Panc1 (cell line): ENCODE measurements around the gene IMPG2. TPM values are rescaled to one million over a fixed set of nuclear protein-coding genes. Genes with fewer than 3 reads are reported as not detected.

Experiments used
- ATAC-seq: fragments of 200-7000 bp; cut with Tn5 transposase; 2 replicates; pipeline ENCODE4 v1.9.1; 2020; ENCODE audit warnings: mild to moderate bottlenecking, moderate library complexity
- BruUV-seq: library from RNA; stranded (reverse); fragments of 400-500 nt; replicated peaks from 2 replicates; lab custom pipeline; 2021; lab: Mats Ljungman, UMichigan
- CTCF ChIA-PET: fragments of 300-600 bp; sonication (Branson Sonifier 250); formaldehyde crosslinking; loops from one replicate; lab custom pipeline; 2022; ENCODE audit warnings: antibody characterized with exemption; lab: Charles Lee
- POLR2A ChIA-PET: fragments of 300-600 bp; sonication (Branson Sonifier 250); formaldehyde crosslinking; loops from one replicate; lab custom pipeline; 2022; ENCODE audit warnings: antibody characterized with exemption; lab: Charles Lee
- DNase-seq: peaks from one replicate; pipeline ENCODE4 v3.0.0-alpha.2; 2010; ENCODE audit warnings: low read depth, low spot score
- H3K27ac ChIP-seq: 2 replicates; pipeline ENCODE4 v1.5.1; 2011; ENCODE audit warnings: mild to moderate bottlenecking, low read length, inconsistent platforms
- H3K27me3 ChIP-seq: fragments of 200-500 bp; sonication (Bioruptor generic); 2 replicates; pipeline ENCODE4 v1.6.0; 2014; ENCODE audit warnings: low read length, inconsistent platforms; ENCODE audit not compliant: control insufficient read depth, insufficient read depth
- H3K36me3 ChIP-seq: fragments of 200-500 bp; sonication (Bioruptor generic); 2 replicates; pipeline ENCODE4 v1.5.1; 2014; ENCODE audit warnings: inconsistent platforms, mild to moderate bottlenecking, low read length, moderate library complexity; ENCODE audit not compliant: control insufficient read depth, insufficient read depth
- H3K4me1 ChIP-seq: 2 replicates; pipeline ENCODE4 v1.5.1; 2011; ENCODE audit warnings: inconsistent platforms, mild to moderate bottlenecking, low read length, moderate library complexity; ENCODE audit not compliant: control insufficient read depth, insufficient read depth
- H3K4me3 ChIP-seq, 2 experiments: 2 replicates each; pipeline ENCODE4 v1.5.1; 2011 to 2012; ENCODE audit warnings: low read depth in 2 of 2, low read length in 2 of 2, mild to moderate bottlenecking in 2 of 2, inconsistent platforms in 1 of 2, moderate library complexity in 1 of 2
- H3K9me3 ChIP-seq: fragments of 200-500 bp; sonication (Bioruptor generic); 2 replicates; pipeline ENCODE4 v1.5.1; 2014; ENCODE audit warnings: low read depth, mild to moderate bottlenecking, inconsistent platforms, low read length, moderate library complexity; ENCODE audit not compliant: control insufficient read depth, insufficient read depth
- POLR2AphosphoS5 ChIP-seq: IDR thresholded peaks from 2 replicates; pipeline ENCODE4 v1.6.1; 2012; ENCODE audit warnings: mild to moderate bottlenecking, low read depth, low read length, moderate library complexity
- SIN3A ChIP-seq: IDR thresholded peaks from 2 replicates; pipeline ENCODE4 v1.6.1; 2012; ENCODE audit warnings: low read depth, mild to moderate bottlenecking, low read length, moderate library complexity, borderline replicate concordance; ENCODE audit not compliant: insufficient read depth
- TCF7L2 ChIP-seq: IDR thresholded peaks from 2 replicates; pipeline ENCODE4 v1.6.1; 2011; ENCODE audit warnings: mild to moderate bottlenecking, low read depth, low read length, inconsistent platforms
- in situ Hi-C: cut with HindIII; loops from 2 replicates; pipeline ENCODE4 v1.10.0; 2016; ENCODE audit warnings: low sequenced_read_pairs, low pct_unique_long_range_greater_than_20kb
- intact Hi-C: fragments of 100-400 bp; cut with micrococcal nuclease; formaldehyde crosslinking; loops from one replicate; pipeline ENCODE4 v1.10.0; 2022; ENCODE audit not compliant: unreplicated experiment
- total RNA-seq: library from RNA; stranded (reverse); gene quantifications from one replicate; pipeline ENCODE4 v1.2.1, GENCODE V29; 2021; ENCODE audit not compliant: unreplicated experiment
- TF ChIP-seq, protein P1 (sequence below): fragments of 450-650 bp; IDR thresholded peaks from 2 replicates; pipeline ENCODE4 v1.5.1; 2017; ENCODE audit warnings: mild to moderate bottlenecking
- TF ChIP-seq, protein P2 (sequence below), 2 experiments: IDR thresholded peaks; 2 replicates each; pipeline ENCODE4 v1.6.1; 2011 to 2012; ENCODE audit warnings: low read depth in 2 of 2, control low read depth in 1 of 2, low read length in 1 of 2, mild to moderate bottlenecking in 1 of 2, moderate library complexity in 1 of 2; ENCODE audit not compliant: insufficient read depth in 1 of 2

Gene IMPG2
- total RNA-seq, 1 experiment from 2014 or later: 0.10 TPM

DNA sequence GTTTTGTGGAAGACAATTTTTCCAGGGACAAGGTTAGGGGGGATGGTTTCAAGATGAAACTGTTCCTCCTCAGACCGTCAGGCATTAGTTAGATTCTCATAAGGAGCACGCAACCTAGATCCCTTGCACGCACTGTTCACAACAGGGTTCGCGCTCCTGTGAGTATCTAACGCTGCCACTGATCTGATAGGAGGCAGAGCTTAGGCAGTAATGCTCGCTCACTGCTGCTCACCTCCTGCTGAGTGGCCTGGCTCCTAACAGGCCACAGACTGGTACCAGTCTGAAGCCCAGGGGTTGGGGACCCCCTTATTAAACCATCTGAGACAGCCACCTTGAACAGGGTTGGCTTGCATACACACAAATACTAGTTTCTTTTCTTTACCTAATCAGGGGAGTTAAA, 13.5 kb upstream of the IMPG2 start:
- BruUV-seq: no TSS peak
- TF ChIP-seq POLR2AphosphoS5 (no peak), TCF7L2 (no peak), SIN3A (no peak)
- H3K36me3 ChIP-seq: no peaks in the 10 kb centered on the region
- POLR2A ChIA-PET: no interaction called here
- H3K27ac ChIP-seq: no peak overlapping the region
- DNase-seq (no peak), ATAC-seq (no peak)
- intact Hi-C loops (no loop called here), in situ Hi-C loops (no loop called here)
- no peaks in the 10 kb centered on the region for H3K27me3 ChIP-seq
- no peaks in the 10 kb centered on the region for H3K4me1 ChIP-seq
- no peaks in the 10 kb centered on the region for H3K9me3 ChIP-seq
- no peak overlapping the region for H3K4me3 ChIP-seq
- CTCF ChIA-PET: no interaction called here

DNA sequence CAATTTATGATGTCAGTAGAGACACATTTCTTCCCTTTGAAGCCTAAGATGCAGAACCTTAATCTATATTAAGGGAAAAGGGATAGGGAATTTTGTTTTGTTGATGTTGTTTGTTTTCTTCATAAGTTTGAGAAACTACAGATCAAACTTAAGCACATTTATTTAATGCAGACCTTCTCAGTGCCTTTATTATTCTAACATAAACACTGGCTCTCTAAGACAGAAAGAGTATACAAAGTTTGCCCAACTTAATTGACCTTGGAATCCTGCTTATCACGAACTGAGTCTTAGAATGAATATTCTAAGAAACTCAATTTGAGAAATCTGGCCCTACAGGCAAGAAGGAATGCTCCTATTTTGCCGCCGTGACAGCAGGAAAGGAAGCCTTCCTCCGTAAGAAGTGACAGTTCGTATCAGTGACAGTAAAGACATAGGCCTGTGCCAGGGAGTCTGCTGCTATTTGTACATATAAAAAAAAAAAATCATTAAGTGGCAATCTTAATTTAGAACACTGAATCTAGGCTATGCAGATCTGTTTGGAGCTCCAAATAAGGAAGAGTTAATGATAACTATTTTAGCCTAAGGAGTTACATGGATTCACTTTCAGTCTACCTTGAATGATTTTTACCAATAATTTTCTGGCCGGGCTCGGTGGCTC, 8.8 kb upstream of the IMPG2 start:
- ATAC-seq (no peak), DNase-seq (no peak)
- H3K27me3 ChIP-seq: no peaks in the 10 kb centered on the region
- in situ Hi-C loops: no loop called here
- ChIA-PET CTCF (interaction anchor here (0.6 kb wide), 1 partner anchor 18 kb away, joined by 3 read pairs; no protein-coding TSS in a partner anchor), POLR2A (no interaction called here)
- no peak overlapping the region for H3K4me3 ChIP-seq
- no peaks in the 10 kb centered on the region for H3K36me3 ChIP-seq
- TF ChIP-seq, protein P1, sequence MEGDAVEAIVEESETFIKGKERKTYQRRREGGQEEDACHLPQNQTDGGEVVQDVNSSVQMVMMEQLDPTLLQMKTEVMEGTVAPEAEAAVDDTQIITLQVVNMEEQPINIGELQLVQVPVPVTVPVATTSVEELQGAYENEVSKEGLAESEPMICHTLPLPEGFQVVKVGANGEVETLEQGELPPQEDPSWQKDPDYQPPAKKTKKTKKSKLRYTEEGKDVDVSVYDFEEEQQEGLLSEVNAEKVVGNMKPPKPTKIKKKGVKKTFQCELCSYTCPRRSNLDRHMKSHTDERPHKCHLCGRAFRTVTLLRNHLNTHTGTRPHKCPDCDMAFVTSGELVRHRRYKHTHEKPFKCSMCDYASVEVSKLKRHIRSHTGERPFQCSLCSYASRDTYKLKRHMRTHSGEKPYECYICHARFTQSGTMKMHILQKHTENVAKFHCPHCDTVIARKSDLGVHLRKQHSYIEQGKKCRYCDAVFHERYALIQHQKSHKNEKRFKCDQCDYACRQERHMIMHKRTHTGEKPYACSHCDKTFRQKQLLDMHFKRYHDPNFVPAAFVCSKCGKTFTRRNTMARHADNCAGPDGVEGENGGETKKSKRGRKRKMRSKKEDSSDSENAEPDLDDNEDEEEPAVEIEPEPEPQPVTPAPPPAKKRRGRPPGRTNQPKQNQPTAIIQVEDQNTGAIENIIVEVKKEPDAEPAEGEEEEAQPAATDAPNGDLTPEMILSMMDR: no peak
- TF ChIP-seq, protein P2, sequence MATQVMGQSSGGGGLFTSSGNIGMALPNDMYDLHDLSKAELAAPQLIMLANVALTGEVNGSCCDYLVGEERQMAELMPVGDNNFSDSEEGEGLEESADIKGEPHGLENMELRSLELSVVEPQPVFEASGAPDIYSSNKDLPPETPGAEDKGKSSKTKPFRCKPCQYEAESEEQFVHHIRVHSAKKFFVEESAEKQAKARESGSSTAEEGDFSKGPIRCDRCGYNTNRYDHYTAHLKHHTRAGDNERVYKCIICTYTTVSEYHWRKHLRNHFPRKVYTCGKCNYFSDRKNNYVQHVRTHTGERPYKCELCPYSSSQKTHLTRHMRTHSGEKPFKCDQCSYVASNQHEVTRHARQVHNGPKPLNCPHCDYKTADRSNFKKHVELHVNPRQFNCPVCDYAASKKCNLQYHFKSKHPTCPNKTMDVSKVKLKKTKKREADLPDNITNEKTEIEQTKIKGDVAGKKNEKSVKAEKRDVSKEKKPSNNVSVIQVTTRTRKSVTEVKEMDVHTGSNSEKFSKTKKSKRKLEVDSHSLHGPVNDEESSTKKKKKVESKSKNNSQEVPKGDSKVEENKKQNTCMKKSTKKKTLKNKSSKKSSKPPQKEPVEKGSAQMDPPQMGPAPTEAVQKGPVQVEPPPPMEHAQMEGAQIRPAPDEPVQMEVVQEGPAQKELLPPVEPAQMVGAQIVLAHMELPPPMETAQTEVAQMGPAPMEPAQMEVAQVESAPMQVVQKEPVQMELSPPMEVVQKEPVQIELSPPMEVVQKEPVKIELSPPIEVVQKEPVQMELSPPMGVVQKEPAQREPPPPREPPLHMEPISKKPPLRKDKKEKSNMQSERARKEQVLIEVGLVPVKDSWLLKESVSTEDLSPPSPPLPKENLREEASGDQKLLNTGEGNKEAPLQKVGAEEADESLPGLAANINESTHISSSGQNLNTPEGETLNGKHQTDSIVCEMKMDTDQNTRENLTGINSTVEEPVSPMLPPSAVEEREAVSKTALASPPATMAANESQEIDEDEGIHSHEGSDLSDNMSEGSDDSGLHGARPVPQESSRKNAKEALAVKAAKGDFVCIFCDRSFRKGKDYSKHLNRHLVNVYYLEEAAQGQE (IDR thresholded peaks at IDR 0.05; ENCODE audit: insufficient read depth in 1 of 2, low read depth in 2 of 2, low read length in 1 of 2): no peak
- TF ChIP-seq TCF7L2 (no peak), POLR2AphosphoS5 (no peak), SIN3A (no peak)
- H3K4me1 ChIP-seq: no peaks in the 10 kb centered on the region
- no TSS peak for BruUV-seq
- intact Hi-C loops: no loop called here
- no peak overlapping the region for H3K27ac ChIP-seq
- no peaks in the 10 kb centered on the region for H3K9me3 ChIP-seq

DNA sequence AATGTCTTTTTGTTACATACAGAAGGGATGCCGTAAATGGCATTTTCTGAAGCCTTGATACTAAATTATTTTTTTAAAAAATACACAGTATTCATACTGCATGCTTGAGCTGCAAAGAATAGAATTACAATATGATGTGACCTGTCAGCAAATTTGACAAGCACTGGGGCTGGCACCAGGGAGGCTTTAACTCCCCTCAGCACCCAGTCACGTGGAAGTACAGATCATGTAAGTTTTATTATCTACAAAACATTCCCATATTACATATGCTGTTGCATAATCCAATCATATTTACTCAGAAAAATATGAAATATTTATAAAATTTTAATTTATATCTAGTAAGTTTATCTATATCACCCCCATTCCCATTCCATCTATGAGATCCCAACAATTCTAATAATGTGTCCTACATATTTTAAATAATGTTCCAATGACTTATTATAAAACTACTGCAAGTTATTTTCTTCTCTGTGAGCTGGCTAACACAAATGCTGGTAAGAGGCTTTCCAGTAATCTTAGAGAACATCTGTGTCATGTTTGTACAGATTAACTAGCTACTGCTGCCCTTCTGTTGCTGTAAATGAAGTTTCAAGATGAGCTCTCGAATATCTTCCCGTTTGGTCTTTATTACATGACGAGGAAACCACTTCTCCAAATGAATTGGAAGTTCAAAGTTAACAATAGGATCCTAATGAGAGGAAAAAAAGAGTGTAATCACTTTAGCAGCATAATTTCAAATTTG, 5.2 kb upstream of the IMPG2 start:
- BruUV-seq: no TSS peak
- Histone ChIP-seq H3K27me3 (no peaks in the 10 kb centered on the region), H3K36me3 (no peaks in the 10 kb centered on the region), H3K27ac (no peak overlapping the region), H3K4me3 (no peak overlapping the region), H3K4me1 (no peaks in the 10 kb centered on the region), H3K9me3 (no peaks in the 10 kb centered on the region)
- no peak for DNase-seq
- in situ Hi-C loops (no loop called here), intact Hi-C loops (no loop called here)
- ATAC-seq: no peak
- CTCF ChIA-PET: no interaction called here
- no peak for TF ChIP-seq TCF7L2
- TF ChIP-seq, protein P2 (IDR thresholded peaks at IDR 0.05; ENCODE audit: insufficient read depth in 1 of 2, low read depth in 2 of 2, low read length in 1 of 2): no peak
- no peak for TF ChIP-seq SIN3A
- TF ChIP-seq POLR2AphosphoS5: no peak
- POLR2A ChIA-PET: no interaction called here
